Measurements from ENCODE around the gene MTA3.

DNA sequence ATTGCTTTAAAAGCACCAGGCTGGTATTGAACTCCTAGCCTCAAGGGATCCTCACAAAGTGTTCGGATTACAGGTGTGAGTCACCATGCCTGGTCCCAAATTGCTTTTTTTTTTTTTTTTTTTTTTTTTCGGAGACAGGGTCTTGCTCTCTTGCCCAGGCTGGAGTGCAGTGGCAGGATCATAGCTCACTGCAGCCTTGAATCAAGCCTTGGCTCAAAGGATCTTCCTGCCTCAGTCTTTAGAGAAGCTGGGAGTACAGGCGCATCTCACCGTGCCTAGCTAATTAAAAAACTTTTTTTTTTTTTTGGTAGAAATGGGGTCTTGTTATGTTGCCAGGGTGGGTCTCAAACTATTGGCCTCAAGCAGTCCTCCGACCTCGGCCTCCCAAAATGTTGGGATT is 12.8 kb downstream of the MTA3 start:
- TF ChIP-seq, protein P1, sequence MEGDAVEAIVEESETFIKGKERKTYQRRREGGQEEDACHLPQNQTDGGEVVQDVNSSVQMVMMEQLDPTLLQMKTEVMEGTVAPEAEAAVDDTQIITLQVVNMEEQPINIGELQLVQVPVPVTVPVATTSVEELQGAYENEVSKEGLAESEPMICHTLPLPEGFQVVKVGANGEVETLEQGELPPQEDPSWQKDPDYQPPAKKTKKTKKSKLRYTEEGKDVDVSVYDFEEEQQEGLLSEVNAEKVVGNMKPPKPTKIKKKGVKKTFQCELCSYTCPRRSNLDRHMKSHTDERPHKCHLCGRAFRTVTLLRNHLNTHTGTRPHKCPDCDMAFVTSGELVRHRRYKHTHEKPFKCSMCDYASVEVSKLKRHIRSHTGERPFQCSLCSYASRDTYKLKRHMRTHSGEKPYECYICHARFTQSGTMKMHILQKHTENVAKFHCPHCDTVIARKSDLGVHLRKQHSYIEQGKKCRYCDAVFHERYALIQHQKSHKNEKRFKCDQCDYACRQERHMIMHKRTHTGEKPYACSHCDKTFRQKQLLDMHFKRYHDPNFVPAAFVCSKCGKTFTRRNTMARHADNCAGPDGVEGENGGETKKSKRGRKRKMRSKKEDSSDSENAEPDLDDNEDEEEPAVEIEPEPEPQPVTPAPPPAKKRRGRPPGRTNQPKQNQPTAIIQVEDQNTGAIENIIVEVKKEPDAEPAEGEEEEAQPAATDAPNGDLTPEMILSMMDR (IDR thresholded peaks at IDR 0.05; ENCODE audit: low read depth, low read length, poor library complexity, severe bottlenecking), result no peak
- TF ChIP-seq EZH2phosphoT487 (IDR thresholded peaks at IDR 0.05; ENCODE audit: borderline replicate concordance, low read length), result no peak

Measured in DOHH2 (cell line).